SK-N-SH (cell line): Measurements from ENCODE around the gene BOD1.

Experiments
- MXI1 ChIP-seq: IDR thresholded peaks from 2 replicates; pipeline ENCODE4 v1.6.1; 2012; ENCODE audit warnings: mild to moderate bottlenecking, low read depth, low read length, improper control_type of control experiment
- POLR2AphosphoS5 ChIP-seq: IDR thresholded peaks from 2 replicates; pipeline ENCODE4 v1.6.1; 2012; ENCODE audit warnings: low read depth, low read length
- SIN3A ChIP-seq: IDR thresholded peaks from 2 replicates; pipeline ENCODE4 v1.6.1; 2012; ENCODE audit warnings: low read depth, mild to moderate bottlenecking, low read length, moderate library complexity, borderline replicate concordance
- TAF1 ChIP-seq: IDR thresholded peaks from 2 replicates; pipeline ENCODE4 v1.6.1; 2012; ENCODE audit warnings: low read depth, mild to moderate bottlenecking, low read length, moderate library complexity, borderline replicate concordance
- YY1 ChIP-seq: IDR thresholded peaks from 2 replicates; pipeline ENCODE4 v1.4.0; 2012; ENCODE audit warnings: low read depth, mild to moderate bottlenecking
- TF ChIP-seq, protein P1 (sequence below): fragments of 200-600 bp; sonication (generic); IDR thresholded peaks from 2 replicates; pipeline ENCODE4 v1.6.1; 2017; ENCODE audit warnings: antibody characterized with exemption, mild to moderate bottlenecking, moderate library complexity
- TF ChIP-seq, protein P2 (sequence below): IDR thresholded peaks from 2 replicates; pipeline ENCODE4 v1.4.0; 2012; ENCODE audit warnings: low read depth

DNA sequence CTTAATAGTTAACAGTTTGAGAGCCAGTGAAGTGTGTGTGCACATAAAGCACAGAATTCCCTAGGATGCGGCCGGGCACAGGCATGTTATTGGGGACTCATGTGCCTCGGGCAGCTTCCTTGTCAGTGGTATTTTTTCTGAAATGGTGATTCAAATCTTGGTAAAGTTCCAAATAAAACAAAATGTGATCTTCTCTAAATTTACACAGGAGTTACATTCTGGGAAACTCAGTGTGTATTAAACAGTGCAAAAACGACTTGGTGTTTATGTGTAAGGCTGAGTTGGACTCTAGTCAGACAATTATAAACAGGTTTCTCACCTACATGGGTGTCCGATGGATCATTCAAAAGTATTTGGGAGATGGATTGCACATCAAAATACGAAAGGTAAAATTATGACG is 48.9 kb downstream of the BOD1 start:
- TF ChIP-seq, protein P1, sequence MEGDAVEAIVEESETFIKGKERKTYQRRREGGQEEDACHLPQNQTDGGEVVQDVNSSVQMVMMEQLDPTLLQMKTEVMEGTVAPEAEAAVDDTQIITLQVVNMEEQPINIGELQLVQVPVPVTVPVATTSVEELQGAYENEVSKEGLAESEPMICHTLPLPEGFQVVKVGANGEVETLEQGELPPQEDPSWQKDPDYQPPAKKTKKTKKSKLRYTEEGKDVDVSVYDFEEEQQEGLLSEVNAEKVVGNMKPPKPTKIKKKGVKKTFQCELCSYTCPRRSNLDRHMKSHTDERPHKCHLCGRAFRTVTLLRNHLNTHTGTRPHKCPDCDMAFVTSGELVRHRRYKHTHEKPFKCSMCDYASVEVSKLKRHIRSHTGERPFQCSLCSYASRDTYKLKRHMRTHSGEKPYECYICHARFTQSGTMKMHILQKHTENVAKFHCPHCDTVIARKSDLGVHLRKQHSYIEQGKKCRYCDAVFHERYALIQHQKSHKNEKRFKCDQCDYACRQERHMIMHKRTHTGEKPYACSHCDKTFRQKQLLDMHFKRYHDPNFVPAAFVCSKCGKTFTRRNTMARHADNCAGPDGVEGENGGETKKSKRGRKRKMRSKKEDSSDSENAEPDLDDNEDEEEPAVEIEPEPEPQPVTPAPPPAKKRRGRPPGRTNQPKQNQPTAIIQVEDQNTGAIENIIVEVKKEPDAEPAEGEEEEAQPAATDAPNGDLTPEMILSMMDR = no peak
- TF ChIP-seq POLR2AphosphoS5 (no peak), YY1 (no peak), MXI1 (no peak), TAF1 (no peak), SIN3A (no peak)
- TF ChIP-seq, protein P2, sequence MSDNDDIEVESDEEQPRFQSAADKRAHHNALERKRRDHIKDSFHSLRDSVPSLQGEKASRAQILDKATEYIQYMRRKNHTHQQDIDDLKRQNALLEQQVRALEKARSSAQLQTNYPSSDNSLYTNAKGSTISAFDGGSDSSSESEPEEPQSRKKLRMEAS = no peak
